Neutrophil (primary cell): ENCODE measurements around the gene SLC26A3.
"Not testable (repeated sequence)": the region's sequence is repeated elsewhere in the genome, so short reads cannot be mapped to it uniquely, and the experiment has no call there.

Experiments used
- H3K27ac ChIP-seq: fragments of 200-600 bp; sonication (generic); 2 replicates; pipeline ENCODE4 v1.5.1; 2016; ENCODE audit warnings: mild to moderate bottlenecking, moderate library complexity
- H3K27me3 ChIP-seq: fragments of 200-600 bp; sonication (generic); 2 replicates; pipeline ENCODE4 v1.6.0; 2016; ENCODE audit warnings: mild to moderate bottlenecking
- H3K36me3 ChIP-seq: fragments of 200-600 bp; sonication (generic); 2 replicates; pipeline ENCODE4 v1.5.1; 2017
- H3K4me1 ChIP-seq, 2 experiments: fragments of 200-600 bp in 1 of 2; sonication (generic) in 1 of 2; 1 replicate in 1 of 2; 2 replicates in 1 of 2; pipeline versions ENCODE4 v1.5.1 to v1.6.1; 2013 to 2016; ENCODE audit warnings: low read depth in 1 of 2, low read length in 1 of 2, mild to moderate bottlenecking in 1 of 2, moderate library complexity in 1 of 2; ENCODE audit not compliant: control insufficient read depth in 1 of 2, insufficient read depth in 1 of 2
- H3K4me3 ChIP-seq, 2 experiments: fragments of 200-600 bp in 1 of 2; sonication (generic) in 1 of 2; 1 replicate in 1 of 2; 2 replicates in 1 of 2; pipeline ENCODE4 v1.5.1; 2013 to 2016; ENCODE audit warnings: low read depth in 1 of 2, low read length in 1 of 2, mild to moderate bottlenecking in 1 of 2, moderate library complexity in 1 of 2
- H3K9me3 ChIP-seq: fragments of 200-600 bp; sonication (generic); 2 replicates; pipeline ENCODE4 v1.5.1; 2016
- CTCF ChIP-seq: fragments of 200-600 bp; sonication (generic); IDR thresholded peaks from 2 replicates; pipeline ENCODE4 v1.5.1; 2016; ENCODE audit warnings: antibody characterized with exemption

Gene SLC26A3

GRCh38 chr7:107803009-107803610, at the start of gene SLC26A3:
Gene SLC26A3 (minus strand): TSS chr7:107803223. CDS start chr7:107794509, 8,714 bp downstream.
- Histone ChIP-seq H3K9me3 (no peaks in the 10 kb centered on the region), H3K4me1 (no peaks in the 10 kb centered on the region), H3K27ac (no peak within 1 kb of the TSS), H3K4me3 (no peak within 1 kb of the TSS), H3K36me3 (no peaks in the 10 kb centered on the region), H3K27me3 (peaks cover 6% of the 10 kb centered on the region)
- no peak for TF ChIP-seq CTCF

- H3K27ac ChIP-seq: no peak overlapping the region
- H3K4me3 ChIP-seq: no peak overlapping the region
- H3K36me3 ChIP-seq: no peaks in the 10 kb centered on the region
- H3K27me3 ChIP-seq: no peaks in the 10 kb centered on the region
- no peak for TF ChIP-seq CTCF
- no peaks in the 10 kb centered on the region for H3K9me3 ChIP-seq
- H3K4me1 ChIP-seq: no peaks in the 10 kb centered on the region
These were observed 47.6 kb upstream of the SLC26A3 start for GRCh38 chr7:107850643-107851042.

- Histone ChIP-seq H3K27ac (no peak overlapping the region), H3K27me3 (no peaks in the 10 kb centered on the region), H3K4me3 (no peak overlapping the region), H3K9me3 (no peaks in the 10 kb centered on the region), H3K4me1 (no peaks in the 10 kb centered on the region), H3K36me3 (no peaks in the 10 kb centered on the region)
- no peak for TF ChIP-seq CTCF
These were observed 47.2 kb upstream of the SLC26A3 start for GRCh38 chr7:107850216-107850615.

- H3K4me1 ChIP-seq, H3K4me3 ChIP-seq, H3K27ac ChIP-seq, H3K9me3 ChIP-seq, H3K27me3 ChIP-seq, H3K36me3 ChIP-seq: not testable (repeated sequence)
These were observed 45.2 kb upstream of the SLC26A3 start for GRCh38 chr7:107848211-107848610.

- H3K9me3 ChIP-seq, H3K36me3 ChIP-seq, H3K4me3 ChIP-seq, H3K4me1 ChIP-seq, H3K27ac ChIP-seq, H3K27me3 ChIP-seq: not testable (repeated sequence)
These were observed 44.8 kb upstream of the SLC26A3 start for GRCh38 chr7:107847836-107848175.

GRCh38 chr7:107847168-107847835, 44.3 kb upstream of the SLC26A3 start:
- Histone ChIP-seq H3K4me3 (no peak overlapping the region), H3K4me1 (no peaks in the 10 kb centered on the region), H3K9me3 (no peaks in the 10 kb centered on the region), H3K27ac (no peak overlapping the region), H3K27me3 (no peaks in the 10 kb centered on the region), H3K36me3 (no peaks in the 10 kb centered on the region)
- TF ChIP-seq CTCF: no peak
